IMR-90 (cell line): ENCODE measurements around the gene USP10. TPM values are rescaled to one million over a fixed set of nuclear protein-coding genes. Genes with fewer than 3 reads are reported as not detected.

Experiments
- ATAC-seq: fragments of 200-7000 bp; cut with Tn5 transposase; 2 replicates; pipeline ENCODE4 v1.9.1; 2020; ENCODE audit warnings: low read depth, mild to moderate bottlenecking, moderate library complexity
- BruUV-seq: library from RNA; stranded (reverse); fragments of 400-500 nt; replicated peaks from 2 replicates; lab custom pipeline; 2021; lab: Mats Ljungman, UMichigan
- CTCF ChIA-PET: fragments of 300-600 bp; formaldehyde crosslinking; extraction: SDS; loops from one replicate; lab custom pipeline; 2021; ENCODE audit warnings: antibody characterized with exemption; lab: Yijun Ruan, JAX
- POLR2A ChIA-PET: fragments of 300-600 bp; sonication (Branson Sonifier 250); formaldehyde crosslinking; loops from one replicate; lab custom pipeline; 2022; ENCODE audit warnings: antibody characterized with exemption; ENCODE audit not compliant: unreplicated experiment; lab: Charles Lee
- DNase-seq: peaks from one replicate; pipeline ENCODE4 v3.0.0; 2013
- H2AFZ ChIP-seq: replicated peaks from 2 replicates; pipeline ENCODE3; 2013; ENCODE audit warnings: low read length, mild to moderate bottlenecking; ENCODE audit not compliant: poor library complexity
- H2AK5ac ChIP-seq: 2 replicates; pipeline ENCODE4 v1.6.1; 2013; ENCODE audit warnings: low read depth, low read length, inconsistent platforms
- H2AK9ac ChIP-seq: replicated peaks from 2 replicates; pipeline ENCODE3; 2013; ENCODE audit warnings: mild to moderate bottlenecking, low read depth, low read length, moderate library complexity; ENCODE audit not compliant: poor library complexity
- H2BK120ac ChIP-seq: 2 replicates; pipeline ENCODE4 v1.6.1; 2013; ENCODE audit warnings: low read depth, low read length, inconsistent platforms
- H2BK15ac ChIP-seq: 3 replicates; pipeline ENCODE4 v1.6.1; 2013; ENCODE audit warnings: low read depth, low read length, inconsistent platforms
- H2BK20ac ChIP-seq: 2 replicates; pipeline ENCODE4 v1.6.1; 2013; ENCODE audit warnings: low read depth, mild to moderate bottlenecking, inconsistent platforms, low read length, moderate library complexity
- H2BK5ac ChIP-seq: 2 replicates; pipeline ENCODE4 v1.6.1; 2013; ENCODE audit warnings: mild to moderate bottlenecking, low read depth, low read length, inconsistent platforms; ENCODE audit not compliant: poor library complexity, severe bottlenecking
- H3K14ac ChIP-seq: replicated peaks from 2 replicates; pipeline ENCODE4 v1.6.1; 2013; ENCODE audit warnings: low read depth, low read length, inconsistent platforms
- H3K18ac ChIP-seq: 2 replicates; pipeline ENCODE4 v1.6.1; 2013; ENCODE audit warnings: low read depth, low read length, control low read depth
- H3K23ac ChIP-seq: 2 replicates; pipeline ENCODE4 v1.6.1; 2013; ENCODE audit warnings: low read depth, low read length, inconsistent platforms
- H3K27ac ChIP-seq: 2 replicates; pipeline ENCODE4 v1.5.1; 2013; ENCODE audit warnings: mild to moderate bottlenecking, control low read depth, low read length; ENCODE audit not compliant: insufficient read depth
- H3K27me3 ChIP-seq: 2 replicates; pipeline ENCODE4 v1.6.1; 2013; ENCODE audit warnings: low read length; ENCODE audit not compliant: control insufficient read depth, insufficient read depth
- H3K36me3 ChIP-seq: 2 replicates; pipeline ENCODE4 v1.6.1; 2013; ENCODE audit warnings: low read length, mixed read lengths; ENCODE audit not compliant: control insufficient read depth, insufficient read depth
- H3K4ac ChIP-seq: 2 replicates; pipeline ENCODE4 v1.6.1; 2013; ENCODE audit warnings: low read depth, low read length, inconsistent platforms
- H3K4me1 ChIP-seq: 2 replicates; pipeline ENCODE4 v1.6.1; 2013; ENCODE audit warnings: low read length, mixed read lengths; ENCODE audit not compliant: control insufficient read depth, insufficient read depth
- H3K4me2 ChIP-seq: 2 replicates; pipeline ENCODE4 v1.6.1; 2013; ENCODE audit warnings: low read depth, mild to moderate bottlenecking, control low read depth, low read length, moderate library complexity
- H3K4me3 ChIP-seq: 2 replicates; pipeline ENCODE4 v1.5.1; 2013; ENCODE audit warnings: low read depth, mild to moderate bottlenecking, control low read depth, low read length, moderate library complexity; ENCODE audit not compliant: insufficient read depth
- H3K56ac ChIP-seq: 2 replicates; pipeline ENCODE4 v1.6.1; 2013; ENCODE audit warnings: low read length, inconsistent platforms; ENCODE audit not compliant: insufficient read depth; ENCODE audit errors: extremely low read depth
- H3K79me1 ChIP-seq, 2 experiments: 2 replicates each; pipeline ENCODE4 v1.6.1; 2013; ENCODE audit warnings: low read length in 2 of 2, inconsistent platforms in 1 of 2, low read depth in 1 of 2
- H3K9ac ChIP-seq: 2 replicates; pipeline ENCODE4 v1.6.1; 2013; ENCODE audit warnings: low read depth, low read length, control low read depth
- H3K9me1 ChIP-seq: 2 replicates; pipeline ENCODE4 v1.6.1; 2013; ENCODE audit warnings: low read length, inconsistent platforms; ENCODE audit not compliant: insufficient read depth
- H3K9me3 ChIP-seq: 2 replicates; pipeline ENCODE4 v1.6.1; 2013; ENCODE audit warnings: low read length; ENCODE audit not compliant: control insufficient read depth, insufficient read depth
- H4K20me1 ChIP-seq: 2 replicates; pipeline ENCODE4 v1.6.1; 2013; ENCODE audit warnings: low read length, inconsistent platforms; ENCODE audit not compliant: insufficient read depth
- H4K5ac ChIP-seq: 2 replicates; pipeline ENCODE4 v1.6.1; 2013; ENCODE audit warnings: mild to moderate bottlenecking, low read depth, low read length, control low read depth
- H4K8ac ChIP-seq, 2 experiments: 2 replicates each; pipeline ENCODE4 v1.6.1; 2013; ENCODE audit warnings: low read depth in 2 of 2, low read length in 2 of 2, control low read depth in 1 of 2, inconsistent platforms in 1 of 2
- H4K91ac ChIP-seq: 2 replicates; pipeline ENCODE4 v1.6.1; 2013; ENCODE audit warnings: low read depth, low read length, inconsistent platforms; ENCODE audit not compliant: insufficient read depth
- BHLHE40 ChIP-seq: fragments of 150-350 bp; IDR thresholded peaks from 2 replicates; pipeline ENCODE4 v1.6.1; 2016; ENCODE audit warnings: mild to moderate bottlenecking, low read depth, low read length
- CEBPB ChIP-seq: IDR thresholded peaks from 2 replicates; pipeline ENCODE4 v1.6.1; 2012; ENCODE audit warnings: low read depth, low read length, improper control_type of control experiment
- FOS ChIP-seq: fragments of 150-350 bp; IDR thresholded peaks from 2 replicates; pipeline ENCODE4 v1.6.1; 2016; ENCODE audit warnings: low read depth, low read length
- MAZ ChIP-seq: IDR thresholded peaks from 2 replicates; pipeline ENCODE4 v1.6.1; 2012; ENCODE audit warnings: low read depth, mild to moderate bottlenecking, low read length, improper control_type of control experiment, moderate library complexity, borderline replicate concordance
- MXI1 ChIP-seq: IDR thresholded peaks from 2 replicates; pipeline ENCODE4 v1.6.1; 2012; ENCODE audit warnings: low read depth, mild to moderate bottlenecking, low read length, moderate library complexity, borderline replicate concordance
- NFE2L2 ChIP-seq: fragments of 150-350 bp; IDR thresholded peaks from 2 replicates; pipeline ENCODE4 v1.6.1; 2016; ENCODE audit warnings: low read depth, mild to moderate bottlenecking, low read length
- POLR2A ChIP-seq: IDR thresholded peaks from 2 replicates; pipeline ENCODE4 v1.6.1; 2012; ENCODE audit warnings: mild to moderate bottlenecking, low read depth, low read length
- RAD21 ChIP-seq: IDR thresholded peaks from 2 replicates; pipeline ENCODE4 v1.6.1; 2012; ENCODE audit warnings: low read length, improper control_type of control experiment
- RCOR1 ChIP-seq: IDR thresholded peaks from 2 replicates; pipeline ENCODE4 v1.6.1; 2012; ENCODE audit warnings: mild to moderate bottlenecking, low read length, improper control_type of control experiment; ENCODE audit not compliant: insufficient replicate concordance
- RFX5 ChIP-seq: IDR thresholded peaks from 2 replicates; pipeline ENCODE4 v1.8.0; 2012; ENCODE audit warnings: low read depth, mild to moderate bottlenecking, low read length, moderate library complexity
- SMC3 ChIP-seq: fragments of 150-350 bp; IDR thresholded peaks from 2 replicates; pipeline ENCODE4 v1.6.1; 2016; ENCODE audit warnings: low read depth, mild to moderate bottlenecking, antibody characterized with exemption, low read length, moderate library complexity
- WGBS, 2 experiments: methylation state at CpG; one replicate each; pipeline versions ENCODE4 v1.1.5 to v1.1.7; 2013; ENCODE audit warnings: missing lambda C conversion rate in 2 of 2; ENCODE audit not compliant: insufficient read length in 1 of 2; ENCODE audit errors: extremely low coverage in 2 of 2; 5-methylcytosine and 5-hydroxymethylcytosine counted together
- dilution Hi-C: fragments of 300-500 bp; cut with HindIII; formaldehyde crosslinking; loops from one replicate; pipeline ENCODE4 v1.14.3; 2018; ENCODE audit warnings: low sequenced_read_pairs; ENCODE audit not compliant: unreplicated experiment
- in situ Hi-C: fragments of 300-500 bp; cut with MboI; formaldehyde crosslinking; loops from 3 replicates; pipeline ENCODE4 v1.14.3; 2019; ENCODE audit warnings: low sequenced_read_pairs, inconsistent platforms, mixed read lengths
- intact Hi-C: fragments of 100-400 bp; cut with micrococcal nuclease; formaldehyde crosslinking; loops from 2 replicates; pipeline ENCODE4 v1.10.0; 2022
- polyA plus RNA-seq, 3 experiments: library from polyadenylated mRNA; depleted of rRNA; stranded (reverse); fragments of >200 nt; gene quantifications; 2 replicates each; pipeline ENCODE4 v1.2.3, GENCODE V29; 2012; ENCODE audit warnings: low replicate concordance in 1 of 3
- total RNA-seq: library from RNA; depleted of rRNA; stranded (reverse); fragments of >200 nt; gene quantifications from 2 replicates; pipeline ENCODE4 v1.2.3, GENCODE V29; 2012
- TF ChIP-seq, protein P1 (sequence below): fragments of 150-350 bp; IDR thresholded peaks from 2 replicates; pipeline ENCODE4 v1.6.1; 2017; ENCODE audit warnings: mild to moderate bottlenecking, antibody characterized with exemption, low read length, low read depth
- TF ChIP-seq, protein P2 (sequence below): conservative IDR thresholded peaks from 2 replicates; pipeline ENCODE4 v1.5.1; 2012; ENCODE audit warnings: mild to moderate bottlenecking, low read depth, low read length, improper control_type of control experiment
- TF ChIP-seq, protein P3 (sequence below): fragments of 150-350 bp; IDR thresholded peaks from 2 replicates; pipeline ENCODE4 v1.6.1; 2016; ENCODE audit warnings: low read depth, mild to moderate bottlenecking, low read length, moderate library complexity, borderline replicate concordance

USP10 gene
- total and polyA plus RNA-seq, 2 of the 4 experiments (the other 2 are of a cell fraction): 54.3 to 79.0 TPM

DNA sequence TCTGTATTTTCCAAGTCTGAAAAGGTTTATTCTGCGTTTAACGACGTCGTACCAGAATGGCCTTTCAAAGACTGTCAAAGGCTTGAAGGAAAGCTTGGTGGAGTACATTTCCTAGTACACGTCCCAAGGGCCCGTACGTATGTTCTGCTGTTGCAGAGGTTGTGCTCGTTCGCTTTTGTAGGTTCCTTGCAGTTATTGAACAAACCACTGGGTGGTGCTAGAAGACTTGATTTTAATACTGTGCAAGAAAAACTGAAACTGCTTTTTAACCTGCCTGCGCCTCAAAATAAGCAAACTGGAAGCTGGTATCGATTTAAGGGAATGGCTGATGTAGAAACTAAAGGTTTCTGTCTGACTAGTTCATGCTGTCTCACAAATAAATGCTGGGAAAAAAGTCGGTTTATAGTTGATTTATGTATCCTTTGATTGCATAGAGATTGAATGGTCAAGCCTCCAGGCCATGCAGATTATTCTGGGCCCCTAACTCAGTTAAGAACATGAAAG, 54.6 kb downstream of the USP10 start:
- H3K36me3 ChIP-seq: peaks cover 8% of the 10 kb centered on the region
- no peak overlapping the region for H3K18ac ChIP-seq
- peak overlapping the region; percentile 45; the same call in 1 of the 2 replicates for H3K4me2 ChIP-seq
- no peak overlapping the region for H3K56ac ChIP-seq
- H3K14ac ChIP-seq: peak overlapping the region; percentile 65
- no peak overlapping the region for H2AK9ac ChIP-seq
- no peak overlapping the region for H3K9ac ChIP-seq
- 0 out of 2 replicates have a peak overlapping the region, but pooled peaks have one; percentile 40 for H2BK120ac ChIP-seq
- ATAC-seq (peak; percentile 87), DNase-seq (peak; percentile 93)
- H3K27me3 ChIP-seq: no peaks in the 10 kb centered on the region
- dilution Hi-C loops (no loop called here), intact Hi-C loops (loop anchor here (1.0 to 10.0 kb wide), 3 partner anchors 198 to 330 kb away; no protein-coding TSS in a partner anchor), in situ Hi-C loops (no loop called here)
- peak overlapping the region; percentile 51; the same call in 1 of the 2 replicates for H3K4ac ChIP-seq
- ChIA-PET POLR2A (interaction anchor here (0.8 kb wide), 1 partner anchor 66 kb away, joined by 3 read pairs; the partner anchor contains the start of gene CRISPLD2), CTCF (interaction anchor here (0.6 to 2.7 kb wide), 12 partner anchors 24 to 224 kb away, joined by 3 to 25 read pairs (median 4); no protein-coding TSS in a partner anchor)
- H3K4me1 ChIP-seq: peaks cover 27% of the 10 kb centered on the region
- no peak overlapping the region; the same call in 2 of the 3 replicates for H2BK15ac ChIP-seq
- no peak overlapping the region for H4K91ac ChIP-seq
- H3K4me3 ChIP-seq: no peak overlapping the region
- H3K79me1 ChIP-seq: peaks cover 38 to 95% of the 10 kb centered on the region in 2 experiments
- peak overlapping the region; percentile 37 for H2BK5ac ChIP-seq
- H3K9me3 ChIP-seq: no peaks in the 10 kb centered on the region
- H3K27ac ChIP-seq: peak overlapping the region; percentile 23; the same call in 1 of the 2 replicates
- H4K5ac ChIP-seq: no peak overlapping the region
- peaks cover 59% of the 10 kb centered on the region for H4K20me1 ChIP-seq
- H3K9me1 ChIP-seq: peaks cover 24% of the 10 kb centered on the region
- H2AFZ ChIP-seq: no peak overlapping the region
- BruUV-seq: no TSS peak
- H2AK5ac ChIP-seq: peak overlapping the region; percentile 79; the same call in 1 of the 2 replicates
- peak overlapping the region; percentile 35; the same call in 1 of the 2 replicates for H3K23ac ChIP-seq
- peak overlapping the region in 1 of 2 experiments; percentile 60; a peak in 1 of 4 replicates for H4K8ac ChIP-seq
- peak overlapping the region; percentile 33; the same call in 1 of the 2 replicates for H2BK20ac ChIP-seq
- WGBS, 2 experiments: 33% methylated on average over 3 of the region's 12 CpGs; no CpG with 5 or more reads in 1 of the 2 experiments
- TF ChIP-seq RCOR1 (no peak), POLR2A (0 out of 2 replicates have a peak, but pooled peaks have one; percentile 23), MXI1 (no peak), MAZ (no peak), RFX5 (no peak), NFE2L2 (no peak), FOS (no peak), RAD21 (peak; percentile 85), CEBPB (no peak), BHLHE40 (no peak), SMC3 (peak; percentile 88)
- TF ChIP-seq, protein P1, sequence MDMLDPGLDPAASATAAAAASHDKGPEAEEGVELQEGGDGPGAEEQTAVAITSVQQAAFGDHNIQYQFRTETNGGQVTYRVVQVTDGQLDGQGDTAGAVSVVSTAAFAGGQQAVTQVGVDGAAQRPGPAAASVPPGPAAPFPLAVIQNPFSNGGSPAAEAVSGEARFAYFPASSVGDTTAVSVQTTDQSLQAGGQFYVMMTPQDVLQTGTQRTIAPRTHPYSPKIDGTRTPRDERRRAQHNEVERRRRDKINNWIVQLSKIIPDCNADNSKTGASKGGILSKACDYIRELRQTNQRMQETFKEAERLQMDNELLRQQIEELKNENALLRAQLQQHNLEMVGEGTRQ: no peak
- TF ChIP-seq, protein P2, sequence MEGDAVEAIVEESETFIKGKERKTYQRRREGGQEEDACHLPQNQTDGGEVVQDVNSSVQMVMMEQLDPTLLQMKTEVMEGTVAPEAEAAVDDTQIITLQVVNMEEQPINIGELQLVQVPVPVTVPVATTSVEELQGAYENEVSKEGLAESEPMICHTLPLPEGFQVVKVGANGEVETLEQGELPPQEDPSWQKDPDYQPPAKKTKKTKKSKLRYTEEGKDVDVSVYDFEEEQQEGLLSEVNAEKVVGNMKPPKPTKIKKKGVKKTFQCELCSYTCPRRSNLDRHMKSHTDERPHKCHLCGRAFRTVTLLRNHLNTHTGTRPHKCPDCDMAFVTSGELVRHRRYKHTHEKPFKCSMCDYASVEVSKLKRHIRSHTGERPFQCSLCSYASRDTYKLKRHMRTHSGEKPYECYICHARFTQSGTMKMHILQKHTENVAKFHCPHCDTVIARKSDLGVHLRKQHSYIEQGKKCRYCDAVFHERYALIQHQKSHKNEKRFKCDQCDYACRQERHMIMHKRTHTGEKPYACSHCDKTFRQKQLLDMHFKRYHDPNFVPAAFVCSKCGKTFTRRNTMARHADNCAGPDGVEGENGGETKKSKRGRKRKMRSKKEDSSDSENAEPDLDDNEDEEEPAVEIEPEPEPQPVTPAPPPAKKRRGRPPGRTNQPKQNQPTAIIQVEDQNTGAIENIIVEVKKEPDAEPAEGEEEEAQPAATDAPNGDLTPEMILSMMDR: peak; percentile 83
- TF ChIP-seq, protein P3, sequence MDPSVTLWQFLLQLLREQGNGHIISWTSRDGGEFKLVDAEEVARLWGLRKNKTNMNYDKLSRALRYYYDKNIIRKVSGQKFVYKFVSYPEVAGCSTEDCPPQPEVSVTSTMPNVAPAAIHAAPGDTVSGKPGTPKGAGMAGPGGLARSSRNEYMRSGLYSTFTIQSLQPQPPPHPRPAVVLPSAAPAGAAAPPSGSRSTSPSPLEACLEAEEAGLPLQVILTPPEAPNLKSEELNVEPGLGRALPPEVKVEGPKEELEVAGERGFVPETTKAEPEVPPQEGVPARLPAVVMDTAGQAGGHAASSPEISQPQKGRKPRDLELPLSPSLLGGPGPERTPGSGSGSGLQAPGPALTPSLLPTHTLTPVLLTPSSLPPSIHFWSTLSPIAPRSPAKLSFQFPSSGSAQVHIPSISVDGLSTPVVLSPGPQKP: no peak
